Measurements from ENCODE around the gene ASB11.

DNA sequence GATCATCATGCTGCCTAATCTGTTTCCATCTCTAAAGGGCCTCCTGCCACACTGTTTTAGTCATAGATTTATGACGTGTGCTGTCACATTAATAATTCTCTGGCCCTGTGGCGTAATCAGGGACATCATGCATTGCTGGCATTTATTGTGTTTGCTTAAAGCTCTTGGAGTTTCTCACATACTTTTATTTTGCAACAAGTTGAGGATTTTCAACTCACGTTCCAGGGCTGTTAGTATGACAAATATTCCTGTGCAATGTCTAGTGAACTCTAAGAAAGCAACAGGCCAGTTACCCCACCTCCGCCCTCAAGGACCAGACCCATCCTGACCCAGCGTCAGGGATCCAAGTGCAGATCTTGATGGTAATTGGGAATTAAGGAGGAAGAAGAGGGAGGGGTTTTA lies 27.6 kb upstream of the ASB11 start:
- TF ChIP-seq, protein P1, sequence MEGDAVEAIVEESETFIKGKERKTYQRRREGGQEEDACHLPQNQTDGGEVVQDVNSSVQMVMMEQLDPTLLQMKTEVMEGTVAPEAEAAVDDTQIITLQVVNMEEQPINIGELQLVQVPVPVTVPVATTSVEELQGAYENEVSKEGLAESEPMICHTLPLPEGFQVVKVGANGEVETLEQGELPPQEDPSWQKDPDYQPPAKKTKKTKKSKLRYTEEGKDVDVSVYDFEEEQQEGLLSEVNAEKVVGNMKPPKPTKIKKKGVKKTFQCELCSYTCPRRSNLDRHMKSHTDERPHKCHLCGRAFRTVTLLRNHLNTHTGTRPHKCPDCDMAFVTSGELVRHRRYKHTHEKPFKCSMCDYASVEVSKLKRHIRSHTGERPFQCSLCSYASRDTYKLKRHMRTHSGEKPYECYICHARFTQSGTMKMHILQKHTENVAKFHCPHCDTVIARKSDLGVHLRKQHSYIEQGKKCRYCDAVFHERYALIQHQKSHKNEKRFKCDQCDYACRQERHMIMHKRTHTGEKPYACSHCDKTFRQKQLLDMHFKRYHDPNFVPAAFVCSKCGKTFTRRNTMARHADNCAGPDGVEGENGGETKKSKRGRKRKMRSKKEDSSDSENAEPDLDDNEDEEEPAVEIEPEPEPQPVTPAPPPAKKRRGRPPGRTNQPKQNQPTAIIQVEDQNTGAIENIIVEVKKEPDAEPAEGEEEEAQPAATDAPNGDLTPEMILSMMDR (IDR thresholded peaks at IDR 0.05; ENCODE audit: poor library complexity, severe bottlenecking): no peak
- no peak for TF ChIP-seq POLR2AphosphoS5 (IDR thresholded peaks at IDR 0.05)
- TF ChIP-seq, protein P2, sequence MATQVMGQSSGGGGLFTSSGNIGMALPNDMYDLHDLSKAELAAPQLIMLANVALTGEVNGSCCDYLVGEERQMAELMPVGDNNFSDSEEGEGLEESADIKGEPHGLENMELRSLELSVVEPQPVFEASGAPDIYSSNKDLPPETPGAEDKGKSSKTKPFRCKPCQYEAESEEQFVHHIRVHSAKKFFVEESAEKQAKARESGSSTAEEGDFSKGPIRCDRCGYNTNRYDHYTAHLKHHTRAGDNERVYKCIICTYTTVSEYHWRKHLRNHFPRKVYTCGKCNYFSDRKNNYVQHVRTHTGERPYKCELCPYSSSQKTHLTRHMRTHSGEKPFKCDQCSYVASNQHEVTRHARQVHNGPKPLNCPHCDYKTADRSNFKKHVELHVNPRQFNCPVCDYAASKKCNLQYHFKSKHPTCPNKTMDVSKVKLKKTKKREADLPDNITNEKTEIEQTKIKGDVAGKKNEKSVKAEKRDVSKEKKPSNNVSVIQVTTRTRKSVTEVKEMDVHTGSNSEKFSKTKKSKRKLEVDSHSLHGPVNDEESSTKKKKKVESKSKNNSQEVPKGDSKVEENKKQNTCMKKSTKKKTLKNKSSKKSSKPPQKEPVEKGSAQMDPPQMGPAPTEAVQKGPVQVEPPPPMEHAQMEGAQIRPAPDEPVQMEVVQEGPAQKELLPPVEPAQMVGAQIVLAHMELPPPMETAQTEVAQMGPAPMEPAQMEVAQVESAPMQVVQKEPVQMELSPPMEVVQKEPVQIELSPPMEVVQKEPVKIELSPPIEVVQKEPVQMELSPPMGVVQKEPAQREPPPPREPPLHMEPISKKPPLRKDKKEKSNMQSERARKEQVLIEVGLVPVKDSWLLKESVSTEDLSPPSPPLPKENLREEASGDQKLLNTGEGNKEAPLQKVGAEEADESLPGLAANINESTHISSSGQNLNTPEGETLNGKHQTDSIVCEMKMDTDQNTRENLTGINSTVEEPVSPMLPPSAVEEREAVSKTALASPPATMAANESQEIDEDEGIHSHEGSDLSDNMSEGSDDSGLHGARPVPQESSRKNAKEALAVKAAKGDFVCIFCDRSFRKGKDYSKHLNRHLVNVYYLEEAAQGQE (IDR thresholded peaks at IDR 0.05; ENCODE audit: borderline replicate concordance): no peak
- no peak for TF ChIP-seq SMC3 (conservative IDR thresholded peaks at IDR 0.05; ENCODE audit: poor library complexity)
- TF ChIP-seq EP300 (conservative IDR thresholded peaks at IDR 0.05; ENCODE audit: poor library complexity, severe bottlenecking): no peak
- TF ChIP-seq TAF1 (IDR thresholded peaks at IDR 0.05; ENCODE audit: low read depth): no peak
- no peak for TF ChIP-seq EZH2 (IDR thresholded peaks at IDR 0.05; ENCODE audit: borderline replicate concordance, insufficient read depth, low read length, poor library complexity, severe bottlenecking)
